ENCODE results near the gene BMP3.

DNA sequence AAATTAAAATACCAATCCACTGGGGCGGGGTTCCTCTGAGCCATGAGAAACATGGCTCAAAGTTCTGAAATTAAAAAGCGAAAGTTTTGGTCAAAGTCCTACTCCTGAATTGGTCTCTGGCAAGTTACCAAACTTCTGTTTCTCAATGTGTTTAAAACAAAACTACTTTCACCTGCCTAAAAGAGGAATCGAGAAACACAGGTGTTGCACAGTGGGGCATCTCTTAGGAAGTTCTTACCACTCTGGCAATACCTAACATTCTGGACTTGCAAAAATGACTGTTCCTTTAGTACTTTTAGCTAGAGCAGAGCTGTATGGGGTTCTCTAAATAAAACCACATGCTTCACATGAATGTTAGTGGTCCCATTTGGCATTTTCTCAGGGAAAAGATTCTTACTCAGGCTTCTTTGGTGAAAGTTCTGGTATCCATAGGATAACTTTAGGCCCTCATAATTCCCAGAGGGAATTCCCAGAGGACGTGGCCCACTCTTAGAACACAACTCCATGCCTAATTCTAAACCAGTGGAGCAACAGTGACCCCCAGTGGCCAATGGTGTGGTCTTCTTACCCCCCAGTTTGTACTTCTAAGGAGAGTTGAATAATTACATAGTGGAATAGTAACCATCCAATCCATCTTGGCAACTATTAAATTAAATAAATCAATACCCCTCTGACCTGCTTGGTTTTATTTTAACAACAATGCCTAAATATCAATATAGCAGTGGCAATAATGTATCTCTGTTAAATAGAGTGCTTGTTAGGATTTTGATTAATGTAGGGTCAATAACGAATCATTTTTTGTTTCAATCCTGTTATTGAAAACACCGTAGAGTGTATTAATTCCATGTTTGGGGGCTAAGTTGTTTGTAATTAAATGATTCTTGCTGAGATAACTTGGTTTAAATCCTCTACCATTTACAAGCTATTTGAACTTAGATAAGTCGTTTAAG lies 21.9 kb downstream of the BMP3 start:
- TF ChIP-seq EZH2phosphoT487 (IDR thresholded peaks at IDR 0.05; ENCODE audit: borderline replicate concordance, low read length): no peak
- TF ChIP-seq, protein P1, sequence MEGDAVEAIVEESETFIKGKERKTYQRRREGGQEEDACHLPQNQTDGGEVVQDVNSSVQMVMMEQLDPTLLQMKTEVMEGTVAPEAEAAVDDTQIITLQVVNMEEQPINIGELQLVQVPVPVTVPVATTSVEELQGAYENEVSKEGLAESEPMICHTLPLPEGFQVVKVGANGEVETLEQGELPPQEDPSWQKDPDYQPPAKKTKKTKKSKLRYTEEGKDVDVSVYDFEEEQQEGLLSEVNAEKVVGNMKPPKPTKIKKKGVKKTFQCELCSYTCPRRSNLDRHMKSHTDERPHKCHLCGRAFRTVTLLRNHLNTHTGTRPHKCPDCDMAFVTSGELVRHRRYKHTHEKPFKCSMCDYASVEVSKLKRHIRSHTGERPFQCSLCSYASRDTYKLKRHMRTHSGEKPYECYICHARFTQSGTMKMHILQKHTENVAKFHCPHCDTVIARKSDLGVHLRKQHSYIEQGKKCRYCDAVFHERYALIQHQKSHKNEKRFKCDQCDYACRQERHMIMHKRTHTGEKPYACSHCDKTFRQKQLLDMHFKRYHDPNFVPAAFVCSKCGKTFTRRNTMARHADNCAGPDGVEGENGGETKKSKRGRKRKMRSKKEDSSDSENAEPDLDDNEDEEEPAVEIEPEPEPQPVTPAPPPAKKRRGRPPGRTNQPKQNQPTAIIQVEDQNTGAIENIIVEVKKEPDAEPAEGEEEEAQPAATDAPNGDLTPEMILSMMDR (conservative IDR thresholded peaks at IDR 0.05; ENCODE audit: low read depth, low read length): peak; percentile 80
